GM18517 (cell line): ENCODE results near the gene DHRS2.

ENCODE experiments used
- ATAC-seq: cut with Tn5 transposase; IDR thresholded peaks from one replicate; pipeline ENCODE4 v1.9.1; 2021; ENCODE audit warnings: mild to moderate bottlenecking, moderate library complexity; ENCODE audit not compliant: unreplicated experiment

The DHRS2 gene

DNA sequence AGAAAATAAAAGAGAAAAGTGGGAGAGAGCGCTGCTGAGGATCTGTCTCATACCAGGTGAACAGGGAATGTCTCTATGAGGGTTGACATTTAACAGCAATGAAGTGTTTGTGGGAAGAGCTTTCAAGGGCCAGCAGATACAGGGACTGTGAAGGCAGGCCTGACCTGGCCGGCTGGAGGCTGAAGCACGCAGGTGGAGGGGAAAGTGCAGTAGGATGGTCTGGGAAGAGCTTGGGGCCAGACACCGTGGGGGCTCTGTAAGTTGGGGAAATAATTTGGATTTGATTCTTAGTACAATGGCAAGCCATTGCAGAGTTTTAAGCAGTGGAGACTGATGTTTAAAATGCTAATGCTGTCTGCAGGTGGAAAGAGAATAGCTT, 23.8 kb upstream of the DHRS2 start:
- ATAC-seq: no peak

DNA sequence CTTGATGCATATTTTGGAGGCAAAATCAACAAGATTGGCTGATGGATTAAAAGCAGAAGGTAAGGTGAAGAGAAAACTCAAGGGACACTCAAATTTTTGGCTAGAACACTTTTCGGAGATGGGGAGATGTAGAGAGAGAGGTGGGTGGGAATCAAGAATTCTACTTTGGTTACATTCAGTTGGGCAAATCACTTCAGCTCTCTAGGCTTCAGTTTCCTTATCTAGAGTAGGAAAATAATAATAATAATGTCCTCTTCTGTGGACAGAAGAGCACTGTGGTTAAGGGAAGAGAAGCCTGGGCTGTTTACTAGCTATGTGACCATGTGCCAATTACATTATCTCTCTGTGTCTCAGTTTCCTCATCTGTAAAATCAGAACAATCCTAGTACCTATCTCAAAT, 23.4 kb upstream of the DHRS2 start:
- no peak for ATAC-seq

DNA sequence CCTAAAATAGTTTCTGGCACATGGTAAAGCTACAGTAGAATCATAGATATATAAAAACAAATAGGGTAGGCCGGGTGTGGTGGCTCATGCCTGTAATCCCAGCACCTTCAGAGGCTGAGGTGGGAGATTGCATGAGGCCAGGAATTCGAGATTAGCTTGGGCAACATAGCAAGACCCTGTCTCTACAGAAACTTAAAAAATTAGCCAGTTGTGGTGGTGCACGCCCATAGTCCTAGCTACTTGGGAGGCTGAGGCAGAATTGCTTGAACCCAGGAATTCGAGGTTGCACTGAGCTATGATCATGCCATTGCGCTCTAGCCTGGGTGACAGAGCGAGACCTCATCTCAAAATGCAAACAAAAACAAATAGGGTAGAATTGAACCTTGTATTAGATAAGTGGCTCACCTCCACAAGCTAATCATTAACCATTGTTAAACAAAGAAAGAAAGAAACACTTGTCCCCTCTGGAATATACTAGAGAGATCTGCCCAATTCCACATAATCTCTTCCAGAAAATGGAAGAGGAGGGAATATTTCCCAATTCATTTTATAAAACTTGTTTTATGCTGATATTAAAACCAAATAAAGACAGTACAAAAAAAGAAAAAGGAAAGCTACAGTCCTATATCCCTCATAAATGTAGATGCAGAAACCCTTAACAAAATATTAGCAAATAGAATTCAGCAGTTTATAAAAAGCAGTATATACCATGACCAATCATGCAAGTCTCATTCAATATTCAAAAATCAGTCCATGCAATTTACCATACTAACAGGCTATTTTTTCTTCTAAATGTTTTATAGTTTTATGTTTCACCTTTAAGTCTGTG, 22.7 kb upstream of the DHRS2 start:
- no peak for ATAC-seq

DNA sequence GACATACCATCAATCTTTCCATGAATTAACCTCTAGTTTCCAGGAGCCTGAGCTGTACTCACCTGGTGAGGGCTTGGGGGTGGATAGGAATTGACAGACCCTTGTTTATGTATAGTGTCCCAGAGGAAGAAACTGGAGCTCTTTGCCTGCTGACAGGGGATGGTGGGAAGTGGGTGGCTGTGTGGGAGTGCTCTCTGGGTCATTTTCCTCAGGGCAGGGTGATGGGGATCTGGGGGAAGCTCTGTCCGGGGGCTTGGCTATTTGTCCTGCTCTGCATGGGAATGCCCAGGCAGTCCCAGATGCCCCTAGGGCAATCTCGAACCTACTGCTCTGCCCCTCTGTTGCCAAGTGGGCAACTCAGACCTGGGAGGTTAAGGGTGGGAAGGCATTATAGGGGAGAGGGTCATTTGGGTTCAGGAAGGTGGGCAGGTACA, 21.8 kb upstream of the DHRS2 start:
- ATAC-seq: no peak

DNA sequence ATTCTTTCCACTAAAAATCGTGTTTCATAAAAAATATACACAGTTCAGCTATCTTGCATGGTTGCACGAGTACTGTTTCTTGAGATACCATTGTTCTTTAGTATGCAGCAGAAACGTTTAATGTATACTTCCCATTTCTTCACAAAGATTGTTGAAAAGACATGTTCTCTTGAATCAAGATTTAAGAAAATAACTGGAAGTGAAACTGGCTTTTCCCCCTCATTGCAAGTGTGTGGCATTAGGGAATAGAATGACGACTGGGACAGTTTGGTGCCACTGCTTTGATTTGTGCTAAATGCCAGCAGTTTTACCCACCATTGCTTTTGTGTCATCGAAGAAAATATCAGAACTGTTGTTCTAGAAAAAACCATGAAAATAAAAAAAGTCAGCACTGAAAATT, 20.3 kb upstream of the DHRS2 start:
- ATAC-seq: no peak

DNA sequence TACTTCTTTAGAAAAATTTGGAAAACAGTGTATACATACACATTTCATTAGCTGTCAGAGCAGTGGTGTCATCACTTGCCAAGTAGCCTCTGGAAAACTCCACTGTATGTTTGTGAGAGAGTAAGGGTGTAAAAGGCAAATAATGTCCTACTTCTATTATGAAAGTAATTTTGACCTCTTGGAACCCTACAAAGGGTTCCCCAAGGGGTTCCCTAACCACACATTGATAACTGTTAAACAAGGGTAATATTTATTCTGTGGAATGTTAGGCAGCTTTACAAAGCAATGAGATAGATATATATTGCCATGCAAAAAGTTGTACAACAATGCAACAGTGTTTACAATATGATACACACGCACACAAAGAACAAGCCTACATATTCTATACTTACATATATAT, 18.6 kb upstream of the DHRS2 start:
- no peak for ATAC-seq

DNA sequence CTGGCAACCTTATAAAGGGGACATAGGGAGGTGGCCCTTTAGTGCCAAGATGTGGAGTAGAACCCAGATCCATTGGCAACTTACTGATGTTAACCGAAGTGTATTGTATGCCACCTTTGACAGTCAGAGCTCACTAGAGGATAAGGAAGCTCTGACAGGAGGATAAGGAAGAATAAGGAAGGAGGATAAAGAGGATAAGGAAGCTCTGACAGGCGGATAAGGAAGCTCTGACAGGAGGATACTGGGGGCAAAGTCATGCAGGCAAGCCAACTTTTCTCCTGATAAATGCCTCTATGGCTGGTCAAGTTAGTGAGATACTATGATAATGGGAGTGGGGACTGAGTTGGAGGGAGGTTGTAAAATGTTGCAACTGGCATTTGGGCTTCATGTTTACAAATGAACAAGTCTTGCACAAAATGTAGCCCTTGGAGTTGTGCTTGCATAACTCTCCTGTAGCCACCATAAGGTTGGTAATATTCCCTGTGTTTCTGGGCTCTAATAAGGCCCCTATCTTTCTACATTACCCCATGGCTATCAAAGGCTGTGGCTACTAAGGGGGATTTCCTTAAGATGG, 17.7 kb upstream of the DHRS2 start:
- ATAC-seq: no peak

DNA sequence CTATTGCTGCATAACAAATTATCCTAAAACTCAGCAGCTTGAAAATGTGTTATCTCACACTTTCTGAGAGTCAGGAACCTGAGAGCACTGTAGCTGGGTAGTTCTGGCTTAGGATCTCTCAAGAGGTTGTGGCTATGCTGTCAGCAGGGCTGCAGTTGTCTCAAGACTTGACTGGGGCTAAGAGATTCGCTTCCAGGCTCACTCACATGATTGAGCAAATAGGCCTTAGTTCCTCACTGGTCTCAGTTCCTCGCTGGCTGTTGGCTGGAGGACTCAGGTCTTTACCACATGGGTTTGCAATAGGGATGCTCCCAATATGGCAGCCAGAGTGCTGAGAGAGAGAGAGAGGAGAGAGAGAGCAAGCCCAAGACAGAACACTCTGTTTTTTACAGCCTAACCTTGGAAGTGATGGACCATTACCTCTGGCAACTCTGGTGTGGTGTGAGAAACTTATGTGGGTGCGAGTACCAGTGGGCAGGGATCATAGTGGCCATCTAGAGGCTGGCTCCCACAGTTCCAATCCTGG, 15.9 kb upstream of the DHRS2 start:
- no peak for ATAC-seq

DNA sequence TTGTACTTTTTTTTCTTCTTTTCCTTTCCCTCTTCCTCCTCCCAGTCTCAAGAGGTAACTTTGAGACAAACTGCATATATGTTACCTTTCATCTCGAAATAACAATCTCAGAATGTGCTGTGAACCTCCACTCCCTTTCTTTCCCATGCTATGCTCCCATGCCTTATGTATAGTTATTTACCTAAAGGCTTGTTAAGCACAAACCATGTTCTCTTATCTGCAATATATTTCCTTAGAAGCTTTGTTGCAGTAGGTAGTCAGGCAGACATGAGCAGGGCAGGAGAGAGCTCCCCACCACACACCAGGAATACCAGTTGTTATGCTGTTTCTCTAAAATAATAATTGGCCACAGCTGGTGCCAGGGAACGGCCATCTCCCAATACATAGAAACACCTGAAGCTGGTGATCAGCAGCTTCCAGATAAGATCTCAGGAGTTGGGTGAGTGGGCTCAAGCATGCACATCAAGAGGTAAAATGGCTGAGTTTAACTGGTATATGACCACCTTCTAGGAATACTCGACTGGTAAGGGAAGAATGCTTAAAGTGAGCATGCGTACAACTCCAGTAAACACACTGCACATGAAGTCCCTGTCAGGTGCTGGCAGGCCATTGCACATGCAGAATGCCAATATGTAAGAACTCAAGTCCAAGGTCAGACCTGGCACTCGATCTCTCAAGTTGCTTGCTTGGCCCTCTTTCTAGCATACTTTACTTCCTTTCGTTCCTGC, 14.8 kb upstream of the DHRS2 start:
- ATAC-seq: no peak

DNA sequence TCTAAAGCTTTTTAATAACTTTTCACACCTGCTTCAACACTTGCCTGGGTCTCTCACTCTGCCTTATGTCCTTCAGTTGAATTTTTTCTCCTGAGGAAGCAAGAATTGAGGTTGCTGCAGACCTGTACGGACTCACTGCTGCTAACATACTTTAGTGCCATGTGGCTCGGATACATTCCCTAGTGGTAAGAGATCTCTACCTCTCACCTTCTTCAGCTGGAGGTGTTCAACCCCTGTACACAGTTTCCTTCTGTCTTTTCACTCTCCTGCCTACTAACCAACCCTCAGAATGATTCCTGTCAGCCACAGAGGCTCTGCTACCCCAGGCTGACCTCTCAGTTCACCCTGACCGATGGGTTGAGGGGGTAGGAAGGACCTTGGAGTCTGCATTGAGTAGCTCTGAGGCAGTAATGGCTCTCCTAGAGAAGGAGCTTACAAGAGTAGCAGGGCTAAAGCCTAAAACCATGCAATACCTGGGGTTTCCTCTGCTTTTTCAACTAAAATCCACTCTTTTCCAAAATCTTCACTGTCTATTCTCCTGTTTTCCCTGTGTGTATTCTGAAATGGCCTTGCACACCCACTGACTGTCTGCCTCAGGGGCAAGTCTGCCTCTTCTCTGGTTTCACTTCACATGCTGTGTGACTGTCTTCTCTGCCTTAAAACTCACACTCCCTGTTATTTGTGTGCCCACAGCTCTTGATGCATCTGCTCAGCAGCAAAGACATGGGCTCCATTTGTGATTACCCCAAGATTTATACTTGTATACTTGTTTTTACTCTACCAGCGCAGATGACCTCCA, 14.0 kb upstream of the DHRS2 start:
- ATAC-seq: no peak

DNA sequence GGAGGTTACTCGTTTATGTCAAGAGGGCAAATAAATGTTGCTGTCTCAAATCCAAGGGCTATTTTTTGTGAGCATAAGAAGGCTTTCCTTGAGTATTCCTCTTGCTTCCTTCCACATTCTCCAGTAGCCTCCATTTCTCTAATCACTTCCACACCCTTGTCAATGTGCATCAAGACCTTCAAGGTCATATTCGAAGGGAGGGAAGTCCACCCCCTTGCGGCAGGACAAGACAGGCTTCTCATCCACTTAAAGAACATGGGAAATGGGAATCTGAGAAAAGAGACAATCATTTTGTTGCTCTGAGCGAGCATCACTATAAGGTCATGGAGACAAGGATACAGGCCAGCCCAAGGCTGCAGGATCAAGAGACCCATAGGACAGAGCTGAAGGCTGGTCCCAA, 13.2 kb upstream of the DHRS2 start:
- ATAC-seq: no peak

DNA sequence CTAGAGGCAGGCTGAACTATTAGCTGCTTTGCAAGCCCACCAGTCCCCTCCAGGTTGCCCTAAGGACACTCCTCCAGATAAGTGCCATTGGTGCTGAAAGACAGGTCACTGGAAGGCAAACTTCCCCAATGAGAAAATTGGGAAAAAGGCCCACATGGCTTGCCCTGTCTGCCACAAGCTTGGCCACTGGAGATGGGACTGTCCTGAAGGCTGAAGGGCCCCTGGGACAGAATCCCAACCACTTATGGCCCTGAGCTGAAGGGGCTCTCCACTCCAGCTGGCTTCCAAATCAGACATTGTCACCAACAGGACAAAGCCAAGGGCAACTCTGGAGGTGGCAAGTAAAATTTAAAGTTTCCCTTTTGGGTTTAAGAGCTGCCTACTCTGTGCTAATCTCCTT, 12.2 kb upstream of the DHRS2 start:
- no peak for ATAC-seq

DNA sequence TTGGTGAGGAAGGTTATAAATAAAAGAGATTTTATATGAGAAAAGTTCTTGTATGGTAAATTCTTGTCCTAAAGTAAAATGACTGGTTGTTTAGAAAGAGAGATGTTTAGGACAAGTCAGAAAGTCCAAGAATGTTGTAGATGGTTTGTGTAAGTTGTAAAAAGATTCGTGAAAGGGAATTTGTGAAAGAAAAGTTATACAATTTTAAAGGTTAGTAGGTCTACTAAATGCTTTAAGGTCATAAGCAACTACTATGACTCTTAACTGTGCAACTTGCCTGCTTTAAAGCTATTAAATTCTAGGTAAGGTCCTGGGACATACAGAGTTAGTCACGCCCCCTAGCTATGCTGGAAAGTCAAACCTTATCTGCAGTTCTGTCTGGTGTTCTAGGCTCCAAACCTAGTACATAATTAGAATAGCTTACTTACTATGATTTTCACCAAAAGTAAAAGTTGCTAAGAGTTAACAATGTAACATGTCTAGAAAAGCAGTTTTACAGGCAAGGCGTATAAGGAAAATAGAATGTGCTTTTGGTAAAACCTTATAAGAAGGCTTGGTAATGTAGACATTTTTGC, 11.2 kb upstream of the DHRS2 start:
- ATAC-seq: no peak

DNA sequence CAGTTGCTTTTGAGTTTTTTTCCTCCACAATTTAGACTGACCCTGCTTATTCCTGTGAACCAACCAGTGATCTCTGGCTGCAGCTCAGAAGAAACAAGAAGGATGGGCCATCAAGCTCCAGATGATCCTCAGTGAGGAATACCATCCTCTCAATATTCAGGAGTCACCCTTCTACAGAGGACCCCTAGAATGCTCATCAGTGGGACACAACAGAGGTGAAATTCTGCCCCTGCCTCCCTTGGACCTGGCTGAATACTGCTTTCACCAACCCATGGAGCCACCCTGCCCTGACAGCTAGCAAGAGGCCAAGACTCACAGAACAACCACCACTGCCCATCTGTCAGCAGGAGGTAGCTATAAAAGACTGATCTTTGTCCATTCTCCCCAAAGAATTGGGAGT, 9.2 kb upstream of the DHRS2 start:
- ATAC-seq: no peak

DNA sequence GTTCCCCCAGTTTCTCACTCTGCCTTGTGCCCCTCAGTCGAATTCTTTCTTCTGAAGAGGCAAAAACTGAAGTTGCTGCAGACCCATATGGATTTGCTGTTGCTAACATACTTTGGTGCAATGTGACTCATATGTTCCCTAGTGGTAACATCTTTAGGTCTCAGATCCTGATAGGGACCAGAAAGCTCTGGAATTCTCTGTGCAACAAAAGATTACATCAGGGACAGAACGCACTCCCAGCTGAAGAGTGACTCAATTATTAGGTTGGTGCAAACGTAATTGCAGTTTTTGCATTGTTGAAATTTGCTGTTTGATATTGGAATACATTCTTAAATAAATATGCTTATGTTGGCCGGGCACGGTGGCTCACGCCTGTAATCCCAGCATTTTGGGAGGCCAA, 8.2 kb upstream of the DHRS2 start:
- no peak for ATAC-seq

DNA sequence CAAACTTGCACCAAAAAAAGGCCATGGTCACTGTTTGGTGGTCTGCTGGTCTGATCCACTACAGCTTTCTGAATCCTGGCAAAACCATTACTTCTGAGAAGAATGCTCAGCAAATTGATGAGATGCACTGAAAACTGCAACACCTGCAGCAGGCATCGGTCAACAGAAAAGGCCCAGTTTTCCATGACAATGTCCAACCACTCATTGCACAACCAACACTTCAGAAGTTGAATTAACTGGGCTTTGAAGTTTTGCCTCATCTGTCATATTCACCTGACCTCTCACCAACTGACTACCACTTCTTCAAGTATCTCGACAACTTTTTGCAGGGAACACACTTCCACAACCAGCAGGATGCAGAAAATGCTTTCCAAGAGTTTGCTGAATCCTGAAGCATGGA, 7.0 kb upstream of the DHRS2 start:
- no peak for ATAC-seq

DNA sequence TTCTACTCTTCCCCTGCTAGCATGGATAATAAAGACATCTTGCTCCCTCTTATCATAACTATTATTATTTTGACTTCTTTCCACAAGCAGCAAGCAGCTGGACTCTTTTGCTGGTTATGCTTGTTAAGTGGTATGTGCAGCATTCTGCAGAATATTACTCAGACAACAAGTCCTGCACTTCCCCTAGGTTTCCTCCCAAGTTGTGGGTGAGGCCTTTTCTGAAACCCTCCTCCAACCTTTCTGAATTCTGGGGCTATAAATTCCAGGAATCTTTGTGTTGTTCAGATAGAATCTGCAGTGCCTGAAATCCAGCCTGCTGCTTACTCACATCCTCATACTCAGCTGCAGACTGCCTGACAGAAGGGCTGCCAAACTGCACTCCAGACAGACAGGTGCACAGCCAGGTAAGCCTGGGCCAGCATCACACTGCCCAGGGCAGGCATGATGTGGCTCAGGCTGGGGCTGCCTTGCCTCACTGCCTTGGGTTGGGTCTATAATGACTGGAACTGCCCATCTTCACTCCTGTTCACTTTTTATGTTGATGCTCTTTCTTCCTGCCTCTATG, 6.2 kb upstream of the DHRS2 start:
- ATAC-seq: no peak

DNA sequence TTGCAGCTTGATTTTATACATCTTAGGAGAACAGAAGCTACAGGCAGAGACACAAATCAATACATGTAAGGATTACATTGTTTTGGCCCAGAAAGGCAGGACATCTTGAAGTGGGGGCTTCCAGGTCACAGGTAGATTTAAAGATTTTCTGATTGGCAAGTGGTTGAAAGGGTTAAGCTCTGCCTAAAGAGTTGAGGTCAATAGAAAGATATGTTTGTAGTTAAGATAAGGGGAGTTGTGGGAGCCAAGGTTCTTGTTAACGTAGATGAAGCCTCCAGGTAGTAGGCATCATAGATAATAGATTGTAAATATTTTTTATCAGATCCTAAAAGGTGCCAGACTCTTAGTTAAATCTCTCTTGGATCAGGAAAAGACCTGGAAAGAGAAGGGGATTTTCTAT, 5.5 kb upstream of the DHRS2 start:
- ATAC-seq: no peak

DNA sequence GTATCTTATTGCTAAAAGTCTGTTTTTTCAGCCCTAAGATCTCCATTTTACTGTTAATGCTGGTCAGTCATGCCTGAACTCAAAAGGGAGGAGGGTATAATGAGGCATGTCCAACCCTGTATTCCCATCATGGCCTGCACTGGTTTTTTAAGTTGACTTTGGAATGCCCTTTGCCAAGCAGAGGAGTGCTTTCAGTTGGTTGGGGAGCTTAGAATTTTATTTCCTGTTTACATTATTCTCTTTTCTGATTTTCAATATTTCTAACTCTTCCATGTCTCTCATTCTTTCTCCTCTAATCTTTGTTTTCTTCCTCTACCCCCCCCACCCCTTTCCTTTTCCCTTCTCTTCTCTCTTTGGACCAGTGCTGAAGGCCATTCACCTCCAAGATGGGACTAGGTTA, 4.9 kb upstream of the DHRS2 start:
- no peak for ATAC-seq

DNA sequence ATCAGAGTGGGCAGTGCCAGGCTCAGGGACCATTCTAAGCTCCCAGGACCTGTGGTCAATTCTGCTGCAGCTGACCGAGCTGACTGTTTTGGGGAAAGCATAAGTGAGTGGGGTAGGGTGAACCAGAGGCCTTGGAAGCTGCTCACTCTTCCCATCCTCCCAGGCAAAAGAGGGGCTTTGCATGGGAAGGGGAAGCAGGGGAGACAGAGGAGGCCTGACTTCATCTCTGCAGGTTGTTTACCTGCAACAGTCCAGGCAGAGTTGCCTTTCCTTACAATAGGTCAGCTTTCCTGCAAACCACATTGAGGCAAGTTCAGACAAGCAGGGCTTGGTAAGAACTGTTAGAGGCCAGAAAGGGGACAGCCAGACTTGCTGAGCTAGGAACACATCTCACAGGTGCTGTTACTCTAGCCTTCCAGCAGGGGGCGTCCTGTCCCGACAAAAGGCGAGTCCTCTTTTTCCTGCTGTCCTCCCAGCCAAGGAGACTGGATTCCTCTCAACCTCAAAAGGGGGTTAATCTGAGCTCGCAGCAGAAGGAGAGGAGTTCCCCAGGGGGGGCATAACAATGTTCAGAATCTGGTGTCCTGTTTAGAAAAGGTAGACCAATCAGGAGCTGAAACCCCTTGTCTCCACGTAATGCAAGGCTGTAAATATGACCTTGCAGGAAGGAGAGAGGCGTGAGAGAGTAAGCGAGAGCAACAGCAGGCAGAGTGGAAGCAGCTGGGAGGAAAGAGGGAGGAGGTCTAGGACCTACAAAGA, 4.3 kb upstream of the DHRS2 start:
- no peak for ATAC-seq
